Neural crest cell (in vitro differentiated cells): ENCODE measurements around the gene GSTP1. TPM values are rescaled to one million over a fixed set of nuclear protein-coding genes. Genes with fewer than 3 reads are reported as not detected.
"Not testable (repeated sequence)": the region's sequence is repeated elsewhere in the genome, so short reads cannot be mapped to it uniquely, and the experiment has no call there.

Experiments
- DNase-seq: peaks from one replicate; pipeline ENCODE4 v3.0.0; 2021; ENCODE audit warnings: low read depth, mixed read lengths, low spot score
- H3K27ac Mint-ChIP-seq: one replicate; pipeline ENCODE4 v1.8.0; 2021; ENCODE audit warnings: mild to moderate bottlenecking, mixed read lengths; ENCODE audit not compliant: unreplicated experiment
- H3K27me3 Mint-ChIP-seq: 2 replicates; pipeline ENCODE4 v1.8.0; 2021; ENCODE audit warnings: low read depth, mild to moderate bottlenecking, mixed read lengths
- H3K36me3 Mint-ChIP-seq: 2 replicates; pipeline ENCODE4 v1.8.0; 2021; ENCODE audit warnings: low read depth, mild to moderate bottlenecking, mixed read lengths
- H3K4me1 Mint-ChIP-seq: 2 replicates; pipeline ENCODE4 v1.8.0; 2021; ENCODE audit warnings: mixed read lengths
- H3K4me3 Mint-ChIP-seq: one replicate; pipeline ENCODE4 v1.8.0; 2021; ENCODE audit warnings: mild to moderate bottlenecking, mixed read lengths
- H3K9me3 Mint-ChIP-seq: 2 replicates; pipeline ENCODE4 v1.8.0; 2021; ENCODE audit warnings: mixed read lengths
- total RNA-seq: library from RNA; stranded (reverse); gene quantifications from 2 replicates; pipeline ENCODE4 v1.2.1, GENCODE V29; 2021
- TF ChIP-seq, protein P1 (sequence below): fragments of 200-600 bp; sonication (generic); conservative IDR thresholded peaks from 2 replicates; pipeline ENCODE4 v1.5.0; 2021; ENCODE audit warnings: antibody characterized with exemption, mild to moderate bottlenecking

The GSTP1 gene
- total RNA-seq, 1 donor from 2014 or later, result 780 TPM

DNA sequence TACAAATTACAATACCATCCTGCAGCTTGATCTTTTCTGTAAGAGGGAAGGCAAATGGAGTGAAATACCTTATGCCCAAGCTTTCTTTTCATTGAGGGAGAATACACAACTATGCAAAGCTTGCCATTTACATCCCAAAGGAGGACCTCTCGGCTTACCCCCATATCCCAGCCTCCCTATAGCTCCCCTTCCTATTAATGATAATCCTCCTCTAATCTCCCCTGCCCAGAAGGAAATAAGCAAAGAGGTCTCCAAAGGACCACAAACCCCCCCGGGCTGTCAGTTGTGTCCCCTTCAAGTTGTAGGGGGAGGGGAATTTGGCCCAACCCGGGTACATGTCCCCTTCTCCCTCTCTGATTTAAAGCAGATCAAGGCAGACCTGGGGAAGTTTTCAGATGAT is 38.3 kb downstream of the GSTP1 start:
- Mint-ChIP-seq H3K4me3 (peak overlapping the region; percentile 92), H3K4me1 (peaks cover 43% of the 10 kb centered on the region), H3K27me3 (peaks cover 35% of the 10 kb centered on the region)
- not testable (repeated sequence) for H3K9me3 Mint-ChIP-seq, DNase-seq, H3K27ac Mint-ChIP-seq, H3K36me3 Mint-ChIP-seq

GRCh38 chr11:67622905-67623304 is 39.3 kb downstream of the GSTP1 start:
- Mint-ChIP-seq H3K27me3 (peaks cover 30% of the 10 kb centered on the region), H3K4me1 (peaks cover 34% of the 10 kb centered on the region)
- not testable (repeated sequence) for H3K36me3 Mint-ChIP-seq, H3K9me3 Mint-ChIP-seq, H3K27ac Mint-ChIP-seq, H3K4me3 Mint-ChIP-seq, DNase-seq

- peaks cover 28% of the 10 kb centered on the region for H3K27me3 Mint-ChIP-seq
Measured at GRCh38 chr11:67623795-67624194, 40.2 kb downstream of the GSTP1 start.

GRCh38 chr11:67626131-67626833 is 42.7 kb downstream of the GSTP1 start:
- Mint-ChIP-seq H3K27me3 (peaks cover 12% of the 10 kb centered on the region), H3K27ac (peak overlapping the region; percentile 59), H3K4me1 (peaks cover 20% of the 10 kb centered on the region), H3K4me3 (peak overlapping the region; percentile 42)
- not testable (repeated sequence) for H3K36me3 Mint-ChIP-seq, DNase-seq, H3K9me3 Mint-ChIP-seq

More at GRCh38 chr11:67623795-67624194, 40.2 kb downstream of the GSTP1 start:
- not testable (repeated sequence) for H3K9me3 Mint-ChIP-seq, H3K36me3 Mint-ChIP-seq, H3K4me3 Mint-ChIP-seq, H3K27ac Mint-ChIP-seq, DNase-seq
- H3K4me1 Mint-ChIP-seq, result peaks cover 31% of the 10 kb centered on the region

DNA sequence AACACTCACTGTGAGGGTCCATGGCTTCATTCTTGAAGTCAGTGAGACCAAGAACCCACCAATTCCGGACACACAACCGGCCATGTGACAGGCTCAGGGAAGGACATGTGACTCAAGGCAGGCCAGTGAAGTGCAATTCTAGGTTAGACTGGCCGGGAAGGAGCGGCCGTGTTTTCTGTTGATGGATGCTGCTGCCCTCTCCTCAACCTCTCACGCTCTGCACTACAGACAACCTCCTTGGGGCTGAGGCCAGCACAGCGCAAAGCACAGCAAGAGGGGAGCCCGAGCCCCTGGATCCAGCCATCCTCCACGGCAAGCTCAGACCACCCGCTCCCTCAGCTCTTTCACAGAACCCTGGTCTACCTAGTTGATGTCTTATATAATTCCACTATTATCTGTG is 43.4 kb downstream of the GSTP1 start:
- DNase-seq, result no peak
- TF ChIP-seq, protein P1, sequence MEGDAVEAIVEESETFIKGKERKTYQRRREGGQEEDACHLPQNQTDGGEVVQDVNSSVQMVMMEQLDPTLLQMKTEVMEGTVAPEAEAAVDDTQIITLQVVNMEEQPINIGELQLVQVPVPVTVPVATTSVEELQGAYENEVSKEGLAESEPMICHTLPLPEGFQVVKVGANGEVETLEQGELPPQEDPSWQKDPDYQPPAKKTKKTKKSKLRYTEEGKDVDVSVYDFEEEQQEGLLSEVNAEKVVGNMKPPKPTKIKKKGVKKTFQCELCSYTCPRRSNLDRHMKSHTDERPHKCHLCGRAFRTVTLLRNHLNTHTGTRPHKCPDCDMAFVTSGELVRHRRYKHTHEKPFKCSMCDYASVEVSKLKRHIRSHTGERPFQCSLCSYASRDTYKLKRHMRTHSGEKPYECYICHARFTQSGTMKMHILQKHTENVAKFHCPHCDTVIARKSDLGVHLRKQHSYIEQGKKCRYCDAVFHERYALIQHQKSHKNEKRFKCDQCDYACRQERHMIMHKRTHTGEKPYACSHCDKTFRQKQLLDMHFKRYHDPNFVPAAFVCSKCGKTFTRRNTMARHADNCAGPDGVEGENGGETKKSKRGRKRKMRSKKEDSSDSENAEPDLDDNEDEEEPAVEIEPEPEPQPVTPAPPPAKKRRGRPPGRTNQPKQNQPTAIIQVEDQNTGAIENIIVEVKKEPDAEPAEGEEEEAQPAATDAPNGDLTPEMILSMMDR, result no peak
- Mint-ChIP-seq H3K9me3 (no peaks in the 10 kb centered on the region), H3K4me1 (peaks cover 16% of the 10 kb centered on the region), H3K4me3 (peak overlapping the region; percentile 42), H3K27ac (peak overlapping the region; percentile 57), H3K27me3 (peaks cover 5% of the 10 kb centered on the region), H3K36me3 (peaks cover 3% of the 10 kb centered on the region)

GRCh38 chr11:67627441-67627811 is 43.8 kb downstream of the GSTP1 start:
- DNase-seq, result no peak
- Mint-ChIP-seq H3K4me3 (peak overlapping the region; percentile 57), H3K36me3 (peaks cover 3% of the 10 kb centered on the region), H3K9me3 (no peaks in the 10 kb centered on the region), H3K27me3 (peaks cover under 1% of the 10 kb centered on the region), H3K27ac (peak overlapping the region; percentile 57), H3K4me1 (peaks cover 18% of the 10 kb centered on the region)
- TF ChIP-seq, protein P1, result no peak

DNA sequence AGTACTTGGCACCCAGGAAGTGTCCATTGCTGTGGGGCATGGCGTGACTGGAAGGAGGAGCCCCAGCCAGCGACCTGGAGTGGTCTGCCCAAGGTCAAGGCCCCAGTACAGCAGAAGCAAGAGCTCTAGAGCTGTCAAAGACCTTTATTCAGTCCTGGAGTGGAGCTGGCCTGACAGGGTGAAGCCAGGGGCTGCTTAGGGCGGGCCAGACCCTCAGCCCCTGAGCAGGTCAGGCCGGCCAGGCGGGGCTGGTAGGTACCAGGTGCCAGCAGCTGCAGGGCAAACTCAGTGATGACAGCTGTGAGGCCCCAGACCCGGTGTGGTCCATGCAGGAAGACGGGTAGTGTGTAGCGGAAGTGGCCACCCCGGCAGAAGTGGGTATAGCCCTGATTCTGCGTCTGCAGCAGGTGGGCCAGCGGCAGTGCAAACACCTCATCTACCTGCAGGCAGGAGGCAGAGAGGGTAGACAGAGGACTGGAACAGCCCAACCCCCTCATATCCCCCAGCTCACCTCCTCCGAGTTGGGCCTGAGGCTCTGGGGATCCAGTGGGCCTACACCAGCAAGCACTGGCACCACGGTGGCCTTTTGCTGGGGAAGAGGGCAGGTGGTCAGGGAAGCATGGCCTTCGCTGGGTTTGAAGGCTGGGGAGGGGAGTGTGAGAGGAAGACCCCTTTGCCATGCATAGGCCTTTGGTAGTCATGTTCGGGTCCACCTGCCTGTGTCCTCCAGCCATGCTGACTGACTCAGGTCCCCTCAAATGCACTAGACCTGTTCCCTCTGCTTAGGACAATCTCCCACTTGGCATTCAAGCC is 44.4 kb downstream of the GSTP1 start:
- H3K27ac Mint-ChIP-seq, result no peak overlapping the region
- peak overlapping the region; percentile 57 for H3K4me3 Mint-ChIP-seq

More for the DNA sequence above, 44.4 kb downstream of the GSTP1 start:
- peaks cover 20% of the 10 kb centered on the region for H3K4me1 Mint-ChIP-seq
- H3K36me3 Mint-ChIP-seq, result peaks cover 3% of the 10 kb centered on the region
- no peak for DNase-seq
- H3K27me3 Mint-ChIP-seq, result no peaks in the 10 kb centered on the region
- H3K9me3 Mint-ChIP-seq, result no peaks in the 10 kb centered on the region
- TF ChIP-seq, protein P1, result no peak
